ENCODE measurements around the gene MRPL39.

The MRPL39 gene

DNA sequence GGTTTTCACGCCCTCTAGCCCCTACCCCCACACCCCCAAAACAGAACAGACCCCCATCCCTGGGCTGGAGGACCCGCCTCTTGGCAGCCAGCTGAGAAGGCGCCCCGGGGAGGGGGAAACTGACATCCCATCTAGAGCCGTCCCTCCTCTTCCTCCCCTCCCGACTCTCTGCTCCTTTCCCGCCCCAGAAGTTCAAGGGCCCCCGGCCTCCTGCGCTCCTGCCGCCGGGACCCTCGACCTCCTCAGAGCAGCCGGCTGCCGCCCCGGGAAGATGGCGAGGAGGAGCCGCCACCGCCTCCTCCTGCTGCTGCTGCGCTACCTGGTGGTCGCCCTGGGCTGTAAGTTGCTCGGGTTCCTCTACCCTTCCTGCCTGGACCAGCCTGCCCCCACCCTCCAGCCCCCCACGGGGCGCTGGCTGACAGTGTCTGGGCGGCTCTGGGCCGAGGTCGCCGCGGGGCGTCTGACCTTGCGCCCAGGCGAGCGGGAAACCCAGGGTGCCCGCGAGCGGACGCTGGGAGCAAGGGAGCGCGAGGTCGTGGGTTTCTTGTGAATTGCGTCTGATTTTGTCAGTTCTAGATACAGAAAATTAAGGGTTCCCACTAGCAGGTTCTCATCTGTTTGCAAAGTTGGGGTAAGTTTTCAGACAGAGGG, 32.4 kb upstream of the MRPL39 start:
- Histone ChIP-seq H3K36me3 (ENCODE audit: control insufficient read depth in 1 of 2, insufficient read depth in 2 of 2, low read length in 2 of 2) (no peaks in the 10 kb centered on the region), H4K8ac (ENCODE audit: low read depth, low read length) (peak overlapping the region; percentile 66), H3K14ac (ENCODE audit: low read length) (no peak overlapping the region), H3K18ac (ENCODE audit: low read length) (no peak overlapping the region), H3K4ac (ENCODE audit: low read depth, low read length) (no peak overlapping the region), H3K79me2 (ENCODE audit: control insufficient read depth, insufficient read depth, low read length, poor library complexity) (no peaks in the 10 kb centered on the region), H2BK120ac (ENCODE audit: insufficient read depth, low read length, poor library complexity) (no peak overlapping the region), H2AFZ (ENCODE audit: insufficient read depth, low read length, poor library complexity) (peak overlapping the region; percentile 43), H3K23ac (ENCODE audit: low read length) (no peak overlapping the region), H2AK5ac (ENCODE audit: low read length) (no peak overlapping the region), H4K12ac (ENCODE audit: low read depth, low read length) (no peak overlapping the region), H3K4me1 (ENCODE audit: control insufficient read depth in 1 of 2, insufficient read depth in 2 of 2, low read length in 2 of 2) (peaks cover 4 to 6% of the 10 kb centered on the region in 2 experiments), H2BK5ac (ENCODE audit: low read depth, low read length, poor library complexity) (no peak overlapping the region), H3K9ac (ENCODE audit: low read length) (no peak overlapping the region), H3K27ac (ENCODE audit: low read depth, low read length) (no peak overlapping the region), H4K91ac (ENCODE audit: low read depth, low read length) (peak overlapping the region; percentile 53), H3K27me3 (ENCODE audit: insufficient read depth, low read length) (peaks cover 7% of the 10 kb centered on the region), H2BK12ac (ENCODE audit: low read length) (peak overlapping the region; percentile 61), H3K79me1 (ENCODE audit: low read length) (peaks cover 2% of the 10 kb centered on the region), H3K9me3 (ENCODE audit: insufficient read depth, low read depth, low read length) (no peaks in the 10 kb centered on the region), H3K4me2 (ENCODE audit: low read length) (peak overlapping the region; percentile 87), H3K4me3 (ENCODE audit: low read depth, low read length) (peak overlapping the region; percentile 68)
- no CpG with 5 or more reads among the region's 40 CpGs for WGBS (ENCODE audit: extremely low coverage, insufficient coverage, insufficient read length)
- DNase-seq: peak in 1 of 2 donors; percentile 38

DNA sequence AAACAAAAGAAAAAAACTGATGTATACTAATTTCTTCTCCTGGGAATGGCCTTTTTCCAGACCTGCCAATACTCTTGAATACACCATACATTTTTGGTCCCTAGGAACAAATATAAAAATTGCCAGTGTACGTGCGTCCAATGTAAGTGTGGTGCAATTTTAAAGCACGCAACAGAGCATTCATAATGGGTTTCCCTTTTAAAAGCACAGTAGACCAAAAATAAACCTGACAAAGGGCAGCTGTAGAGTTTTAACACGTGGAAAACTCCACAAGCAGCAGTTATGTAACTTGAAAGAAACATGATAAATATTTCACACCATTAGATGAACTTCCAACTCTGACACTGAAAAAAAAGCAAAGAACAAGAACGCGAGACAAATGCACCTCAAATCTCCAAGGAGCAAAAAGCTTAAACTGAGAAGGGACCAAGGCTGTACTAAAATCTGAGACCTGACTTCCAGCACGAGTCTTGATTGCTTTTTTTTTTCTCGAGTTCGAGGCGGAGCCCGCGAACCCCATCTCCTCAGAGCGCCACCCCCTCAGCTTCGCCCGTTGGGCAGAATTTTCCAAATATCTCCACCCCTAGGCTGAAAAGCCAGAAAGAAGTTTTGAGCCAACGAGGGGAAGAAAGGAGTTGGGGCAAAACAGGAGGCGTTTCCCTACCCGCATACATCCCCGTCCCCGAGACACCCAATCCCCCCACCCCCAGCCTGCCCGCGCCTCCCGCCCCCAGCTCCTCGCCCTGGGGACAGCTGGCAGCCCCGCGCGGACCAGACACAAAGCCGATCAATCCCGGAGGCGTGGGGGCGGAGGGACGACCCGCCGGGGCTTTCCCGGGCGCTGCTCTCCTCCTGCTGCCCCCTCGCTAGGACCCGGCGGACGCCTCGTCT, 31.6 kb upstream of the MRPL39 start, which contains the start of gene JAM2:
TSS of gene JAM2 (plus strand) at position 599 of the 891 bp plus-strand sequence. CDS start 564 bp downstream, outside the sequence.
- Histone ChIP-seq H3K4me1 (ENCODE audit: control insufficient read depth in 1 of 2, insufficient read depth in 2 of 2, low read length in 2 of 2) (peaks cover 4 to 6% of the 10 kb centered on the region in 2 experiments), H2AK5ac (ENCODE audit: low read length) (no peak within 1 kb of the TSS), H3K4me3 (ENCODE audit: low read depth, low read length) (peak within 1 kb of the TSS; percentile 68), H3K14ac (ENCODE audit: low read length) (no peak within 1 kb of the TSS), H4K91ac (ENCODE audit: low read depth, low read length) (peak within 1 kb of the TSS; percentile 53), H4K8ac (ENCODE audit: low read depth, low read length) (peak within 1 kb of the TSS; percentile 66), H2BK120ac (ENCODE audit: insufficient read depth, low read length, poor library complexity) (no peak within 1 kb of the TSS), H2AFZ (ENCODE audit: insufficient read depth, low read length, poor library complexity) (peak within 1 kb of the TSS; percentile 66), H3K9me3 (ENCODE audit: insufficient read depth, low read depth, low read length) (no peaks in the 10 kb centered on the region), H3K27ac (ENCODE audit: low read depth, low read length) (no peak within 1 kb of the TSS), H4K12ac (ENCODE audit: low read depth, low read length) (no peak within 1 kb of the TSS), H3K4me2 (ENCODE audit: low read length) (peak within 1 kb of the TSS; percentile 87), H3K79me1 (ENCODE audit: low read length) (peaks cover 2% of the 10 kb centered on the region), H3K4ac (ENCODE audit: low read depth, low read length) (no peak within 1 kb of the TSS), H3K23ac (ENCODE audit: low read length) (no peak within 1 kb of the TSS), H3K9ac (ENCODE audit: low read length) (no peak within 1 kb of the TSS), H3K18ac (ENCODE audit: low read length) (no peak within 1 kb of the TSS), H3K79me2 (ENCODE audit: control insufficient read depth, insufficient read depth, low read length, poor library complexity) (no peaks in the 10 kb centered on the region), H2BK5ac (ENCODE audit: low read depth, low read length, poor library complexity) (no peak within 1 kb of the TSS), H3K27me3 (ENCODE audit: insufficient read depth, low read length) (peaks cover 7% of the 10 kb centered on the region), H3K36me3 (ENCODE audit: control insufficient read depth in 1 of 2, insufficient read depth in 2 of 2, low read length in 2 of 2) (no peaks in the 10 kb centered on the region), H2BK12ac (ENCODE audit: low read length) (peak within 1 kb of the TSS; percentile 61)
- no CpG with 5 or more reads among the region's 41 CpGs for WGBS (ENCODE audit: extremely low coverage, insufficient coverage, insufficient read length)
- DNase-seq: peak; percentile 36 to 75

DNA sequence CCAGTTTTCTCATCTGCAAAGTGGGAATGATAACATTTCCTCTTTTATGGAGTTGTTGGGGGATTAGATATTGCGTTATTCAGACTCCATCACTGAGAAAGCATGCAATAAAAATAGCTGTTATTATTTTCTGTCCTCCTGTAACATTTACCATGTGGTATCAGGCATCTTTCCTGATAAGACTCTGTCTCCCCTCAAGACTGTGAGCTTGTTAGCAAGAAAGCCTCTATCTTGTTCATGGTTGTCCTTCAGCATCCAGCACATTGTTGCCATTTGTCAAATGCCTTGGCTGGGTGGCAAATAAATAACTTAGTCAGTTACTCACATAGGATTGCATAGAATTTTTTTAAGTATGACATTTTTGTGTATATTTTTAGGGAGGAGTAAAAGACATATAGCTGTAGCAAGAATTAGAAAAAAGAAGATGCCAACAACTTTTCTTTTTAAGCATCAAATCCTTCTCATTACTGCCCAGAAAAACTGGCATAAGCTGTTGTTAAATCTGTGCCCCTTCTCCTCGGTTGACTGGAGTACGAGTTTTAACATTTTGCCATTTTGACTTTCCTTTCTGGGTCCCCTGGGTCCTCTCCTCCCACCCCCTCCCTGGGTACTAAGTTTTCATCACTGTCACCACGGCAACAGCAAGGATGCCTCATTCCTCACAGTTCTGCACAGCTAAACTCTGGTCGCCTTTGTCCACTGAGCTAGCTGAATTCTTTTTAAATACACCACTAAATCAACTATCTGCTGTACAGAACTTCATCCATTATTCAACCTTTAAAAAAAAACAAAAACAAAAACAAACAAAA, 30.8 kb upstream of the MRPL39 start:
- no peak overlapping the region for H3K4ac ChIP-seq (ENCODE audit: low read depth, low read length)
- H3K27ac ChIP-seq (ENCODE audit: low read depth, low read length): no peak overlapping the region
- no peak overlapping the region for H4K12ac ChIP-seq (ENCODE audit: low read depth, low read length)
- H3K23ac ChIP-seq (ENCODE audit: low read length): no peak overlapping the region
- H3K9me3 ChIP-seq (ENCODE audit: insufficient read depth, low read depth, low read length): no peaks in the 10 kb centered on the region
- H2AK5ac ChIP-seq (ENCODE audit: low read length): no peak overlapping the region
- no peak overlapping the region for H3K4me3 ChIP-seq (ENCODE audit: low read depth, low read length)
- no peaks in the 10 kb centered on the region for H3K79me2 ChIP-seq (ENCODE audit: control insufficient read depth, insufficient read depth, low read length, poor library complexity)
- no peak overlapping the region for H3K14ac ChIP-seq (ENCODE audit: low read length)
- no peak overlapping the region for H3K4me2 ChIP-seq (ENCODE audit: low read length)
- no peak overlapping the region for H2BK12ac ChIP-seq (ENCODE audit: low read length)
- no peak overlapping the region for H2BK120ac ChIP-seq (ENCODE audit: insufficient read depth, low read length, poor library complexity)
- no peak overlapping the region for H2BK5ac ChIP-seq (ENCODE audit: low read depth, low read length, poor library complexity)
- H3K18ac ChIP-seq (ENCODE audit: low read length): no peak overlapping the region
- WGBS (ENCODE audit: extremely low coverage, insufficient coverage, insufficient read length): no CpG with 5 or more reads among the region's 5 CpGs
- no peak overlapping the region for H4K8ac ChIP-seq (ENCODE audit: low read depth, low read length)
- no peak overlapping the region for H3K9ac ChIP-seq (ENCODE audit: low read length)
- H4K91ac ChIP-seq (ENCODE audit: low read depth, low read length): no peak overlapping the region
- peak; percentile 50 to 82 for DNase-seq
- H2AFZ ChIP-seq (ENCODE audit: insufficient read depth, low read length, poor library complexity): no peak overlapping the region
- H3K36me3 ChIP-seq (ENCODE audit: control insufficient read depth in 1 of 2, insufficient read depth in 2 of 2, low read length in 2 of 2): no peaks in the 10 kb centered on the region
- peaks cover 4 to 6% of the 10 kb centered on the region in 2 experiments for H3K4me1 ChIP-seq (ENCODE audit: control insufficient read depth in 1 of 2, insufficient read depth in 2 of 2, low read length in 2 of 2)
- H3K79me1 ChIP-seq (ENCODE audit: low read length): peaks cover 2% of the 10 kb centered on the region
- H3K27me3 ChIP-seq (ENCODE audit: insufficient read depth, low read length): peaks cover 7% of the 10 kb centered on the region

DNA sequence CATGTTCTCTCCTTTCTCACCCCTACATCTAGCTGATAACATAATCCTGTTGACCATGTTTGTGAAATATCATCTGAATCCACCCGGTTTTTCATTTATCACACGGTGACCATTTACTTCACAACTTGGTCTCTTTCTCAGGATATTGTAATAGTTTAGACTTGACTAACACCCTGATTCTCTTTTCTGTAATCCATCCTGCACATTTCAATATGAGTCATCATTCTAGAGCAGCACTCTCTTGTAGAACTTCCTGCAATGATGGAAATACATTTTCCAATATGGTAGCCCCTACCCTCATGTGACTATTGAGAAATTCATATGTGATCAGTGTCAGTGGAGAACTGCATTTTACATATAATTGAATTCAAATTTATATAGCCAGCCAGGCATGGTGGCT, 29.4 kb upstream of the MRPL39 start:
- Histone ChIP-seq H3K4ac (ENCODE audit: low read depth, low read length) (no peak overlapping the region), H3K4me1 (ENCODE audit: control insufficient read depth in 1 of 2, insufficient read depth in 2 of 2, low read length in 2 of 2) (peaks cover 4 to 6% of the 10 kb centered on the region in 2 experiments), H3K9ac (ENCODE audit: low read length) (no peak overlapping the region), H2BK120ac (ENCODE audit: insufficient read depth, low read length, poor library complexity) (no peak overlapping the region), H3K79me1 (ENCODE audit: low read length) (peaks cover 2% of the 10 kb centered on the region), H4K12ac (ENCODE audit: low read depth, low read length) (no peak overlapping the region), H3K9me3 (ENCODE audit: insufficient read depth, low read depth, low read length) (no peaks in the 10 kb centered on the region), H3K4me2 (ENCODE audit: low read length) (no peak overlapping the region), H4K91ac (ENCODE audit: low read depth, low read length) (no peak overlapping the region), H2AK5ac (ENCODE audit: low read length) (no peak overlapping the region), H2BK5ac (ENCODE audit: low read depth, low read length, poor library complexity) (no peak overlapping the region), H4K8ac (ENCODE audit: low read depth, low read length) (no peak overlapping the region), H3K27me3 (ENCODE audit: insufficient read depth, low read length) (peaks cover 7% of the 10 kb centered on the region), H3K27ac (ENCODE audit: low read depth, low read length) (no peak overlapping the region), H2BK12ac (ENCODE audit: low read length) (no peak overlapping the region), H3K36me3 (ENCODE audit: control insufficient read depth in 1 of 2, insufficient read depth in 2 of 2, low read length in 2 of 2) (no peaks in the 10 kb centered on the region), H3K4me3 (ENCODE audit: low read depth, low read length) (no peak overlapping the region), H3K18ac (ENCODE audit: low read length) (no peak overlapping the region), H2AFZ (ENCODE audit: insufficient read depth, low read length, poor library complexity) (no peak overlapping the region), H3K79me2 (ENCODE audit: control insufficient read depth, insufficient read depth, low read length, poor library complexity) (no peaks in the 10 kb centered on the region), H3K23ac (ENCODE audit: low read length) (no peak overlapping the region), H3K14ac (ENCODE audit: low read length) (no peak overlapping the region)
- peak; percentile 39 to 78 for DNase-seq
- no CpG with 5 or more reads among the region's 2 CpGs for WGBS (ENCODE audit: extremely low coverage, insufficient coverage, insufficient read length)
